Epithelial cell of proximal tubule (primary cell): ENCODE results near the gene GALNT2. TPM values are rescaled to one million over a fixed set of nuclear protein-coding genes. Genes with fewer than 3 reads are reported as not detected.

Source experiments
- DNase-seq: peaks from one replicate; pipeline ENCODE4 v3.0.0-alpha.2; 2011; ENCODE audit warnings: low read depth
- H3K4me3 ChIP-seq: 2 replicates; pipeline ENCODE4 v1.5.1; 2011; ENCODE audit warnings: low read depth, mild to moderate bottlenecking, low read length
- total RNA-seq: library from RNA; depleted of rRNA; stranded (reverse); fragments of >200 nt; gene quantifications from 2 replicates; pipeline ENCODE4 v1.2.3, GENCODE V29; 2015
- TF ChIP-seq, protein P1 (sequence below): conservative IDR thresholded peaks from 2 replicates; pipeline ENCODE4 v1.5.1; 2012; ENCODE audit warnings: low read depth, mild to moderate bottlenecking, low read length

Gene GALNT2
- total RNA-seq, 1 donor from 2014 or later = 52.1 TPM

DNA sequence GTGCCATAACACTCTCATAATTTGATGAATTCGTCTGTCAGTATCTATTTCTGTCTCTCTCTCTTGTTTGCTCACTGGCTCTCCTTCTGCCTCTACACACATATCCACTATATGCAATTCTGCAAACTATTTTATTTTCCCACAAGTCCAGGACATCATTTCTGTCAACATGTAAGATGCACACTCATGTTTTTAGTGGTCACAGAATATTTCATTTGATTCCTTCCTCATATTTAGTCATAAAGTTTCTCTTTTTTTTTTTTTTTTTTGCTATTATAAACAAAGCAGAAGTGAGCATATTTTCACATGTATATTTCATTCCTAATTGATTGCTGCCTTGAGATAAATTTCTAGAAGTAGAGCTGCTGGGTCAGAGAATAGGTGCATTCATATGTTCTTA is 193.8 kb downstream of the GALNT2 start:
- TF ChIP-seq, protein P1, sequence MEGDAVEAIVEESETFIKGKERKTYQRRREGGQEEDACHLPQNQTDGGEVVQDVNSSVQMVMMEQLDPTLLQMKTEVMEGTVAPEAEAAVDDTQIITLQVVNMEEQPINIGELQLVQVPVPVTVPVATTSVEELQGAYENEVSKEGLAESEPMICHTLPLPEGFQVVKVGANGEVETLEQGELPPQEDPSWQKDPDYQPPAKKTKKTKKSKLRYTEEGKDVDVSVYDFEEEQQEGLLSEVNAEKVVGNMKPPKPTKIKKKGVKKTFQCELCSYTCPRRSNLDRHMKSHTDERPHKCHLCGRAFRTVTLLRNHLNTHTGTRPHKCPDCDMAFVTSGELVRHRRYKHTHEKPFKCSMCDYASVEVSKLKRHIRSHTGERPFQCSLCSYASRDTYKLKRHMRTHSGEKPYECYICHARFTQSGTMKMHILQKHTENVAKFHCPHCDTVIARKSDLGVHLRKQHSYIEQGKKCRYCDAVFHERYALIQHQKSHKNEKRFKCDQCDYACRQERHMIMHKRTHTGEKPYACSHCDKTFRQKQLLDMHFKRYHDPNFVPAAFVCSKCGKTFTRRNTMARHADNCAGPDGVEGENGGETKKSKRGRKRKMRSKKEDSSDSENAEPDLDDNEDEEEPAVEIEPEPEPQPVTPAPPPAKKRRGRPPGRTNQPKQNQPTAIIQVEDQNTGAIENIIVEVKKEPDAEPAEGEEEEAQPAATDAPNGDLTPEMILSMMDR = no peak
- H3K4me3 ChIP-seq = no peak overlapping the region

GRCh38 chr1:230261928-230262650 is 195.1 kb downstream of the GALNT2 start:
- no peak for DNase-seq
- no peak overlapping the region for H3K4me3 ChIP-seq
- TF ChIP-seq, protein P1 = no peak

More for the DNA sequence above, 193.8 kb downstream of the GALNT2 start:
- DNase-seq = no peak

DNA sequence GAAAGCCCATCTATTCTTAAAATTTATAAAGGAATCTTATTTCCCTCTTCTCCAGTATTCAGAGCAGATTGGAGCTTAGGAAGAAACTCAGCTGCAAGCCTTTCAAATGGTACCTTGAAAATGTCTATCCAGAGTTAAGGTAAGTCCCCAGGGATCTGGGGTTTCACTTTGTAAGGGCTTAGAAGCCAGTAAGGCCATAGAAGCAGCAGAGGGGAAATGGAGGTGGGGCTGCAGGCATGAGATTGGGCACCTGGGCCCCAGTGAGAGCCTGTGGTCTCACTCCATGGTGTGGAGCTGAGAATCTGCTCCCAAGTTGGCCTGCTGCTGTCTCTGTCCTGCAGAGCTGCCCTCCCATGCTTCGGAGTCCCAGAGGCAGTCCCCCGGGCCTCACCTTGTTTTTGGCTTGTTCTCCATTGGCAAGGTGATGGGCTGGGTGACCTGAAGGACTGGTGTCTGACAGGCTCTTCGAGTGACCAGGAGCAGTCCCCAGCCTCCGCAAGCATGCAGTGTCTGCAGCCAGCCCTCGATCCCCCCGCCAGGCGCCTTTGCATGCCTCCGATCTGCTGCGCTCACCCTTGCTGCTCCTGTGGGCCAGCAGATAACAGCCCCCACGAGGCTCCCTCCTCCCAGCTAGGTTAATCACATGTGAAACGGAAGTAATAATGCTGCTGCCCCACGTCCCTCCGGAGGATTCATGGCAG is 196.0 kb downstream of the GALNT2 start:
- no peak overlapping the region for H3K4me3 ChIP-seq
- DNase-seq = no peak
- TF ChIP-seq, protein P1 = no peak

GRCh38 chr1:230263568-230264195 is 196.6 kb downstream of the GALNT2 start:
- no peak overlapping the region for H3K4me3 ChIP-seq
- TF ChIP-seq, protein P1 = no peak
- DNase-seq = no peak

- TF ChIP-seq, protein P1 = no peak
- H3K4me3 ChIP-seq = no peak overlapping the region
- DNase-seq = no peak
Measured at GRCh38 chr1:230264342-230264741, 197.3 kb downstream of the GALNT2 start.

DNA sequence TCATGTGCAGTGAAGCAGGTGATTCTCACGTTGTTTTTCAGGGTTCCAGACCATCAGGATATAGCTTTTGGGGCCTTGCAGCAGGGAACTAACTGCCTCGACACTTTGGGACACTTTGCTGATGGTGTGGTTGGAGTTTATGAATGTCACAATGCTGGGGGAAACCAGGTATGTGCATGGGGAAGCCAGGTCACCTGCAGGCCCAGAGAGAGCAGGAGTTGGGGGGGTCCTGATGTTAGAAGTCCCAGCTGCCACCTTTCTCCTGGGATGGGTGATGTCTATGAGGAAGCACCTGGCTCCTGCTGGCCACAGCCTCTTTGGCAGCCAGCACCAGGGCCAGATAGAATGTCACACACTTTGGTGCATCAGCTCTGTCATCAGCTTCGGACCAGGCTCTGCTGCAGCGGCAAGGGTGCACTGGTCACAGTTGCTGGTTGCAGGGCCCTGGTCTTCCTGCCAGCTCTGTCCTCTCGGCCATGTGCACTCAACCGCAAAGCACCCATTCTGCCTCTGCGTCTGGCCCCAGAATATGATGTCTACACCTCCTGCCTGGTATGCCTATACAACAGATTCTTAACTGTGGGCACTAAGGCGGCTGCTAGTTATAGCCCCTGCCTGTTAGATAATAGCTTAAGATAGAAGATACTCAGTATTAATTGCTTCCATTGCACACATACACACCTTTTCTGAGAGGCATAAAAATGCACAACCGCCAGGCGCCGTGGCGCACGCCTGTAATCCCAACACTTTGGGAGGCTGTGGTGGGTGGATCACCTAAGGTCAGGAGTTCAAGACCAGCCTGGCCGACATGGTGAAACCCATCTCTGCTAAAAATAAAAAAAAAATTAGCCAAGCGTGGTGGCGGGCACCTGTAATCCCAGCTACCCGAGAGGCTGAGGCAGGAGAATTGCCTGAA is 198.4 kb downstream of the GALNT2 start:
- no peak for DNase-seq
- H3K4me3 ChIP-seq = no peak overlapping the region
- TF ChIP-seq, protein P1 = no peak
